ENCODE measurements around the gene TRPT1. TPM values are rescaled to one million over a fixed set of nuclear protein-coding genes. Genes with fewer than 3 reads are reported as not detected.

TRPT1 gene
- total RNA-seq, 1 donor from 2014 or later, result 39.0 TPM

- no peak overlapping the region for H3K4me3 Mint-ChIP-seq (ENCODE audit: unreplicated experiment)
- no peak for DNase-seq
- TF ChIP-seq, protein P1, sequence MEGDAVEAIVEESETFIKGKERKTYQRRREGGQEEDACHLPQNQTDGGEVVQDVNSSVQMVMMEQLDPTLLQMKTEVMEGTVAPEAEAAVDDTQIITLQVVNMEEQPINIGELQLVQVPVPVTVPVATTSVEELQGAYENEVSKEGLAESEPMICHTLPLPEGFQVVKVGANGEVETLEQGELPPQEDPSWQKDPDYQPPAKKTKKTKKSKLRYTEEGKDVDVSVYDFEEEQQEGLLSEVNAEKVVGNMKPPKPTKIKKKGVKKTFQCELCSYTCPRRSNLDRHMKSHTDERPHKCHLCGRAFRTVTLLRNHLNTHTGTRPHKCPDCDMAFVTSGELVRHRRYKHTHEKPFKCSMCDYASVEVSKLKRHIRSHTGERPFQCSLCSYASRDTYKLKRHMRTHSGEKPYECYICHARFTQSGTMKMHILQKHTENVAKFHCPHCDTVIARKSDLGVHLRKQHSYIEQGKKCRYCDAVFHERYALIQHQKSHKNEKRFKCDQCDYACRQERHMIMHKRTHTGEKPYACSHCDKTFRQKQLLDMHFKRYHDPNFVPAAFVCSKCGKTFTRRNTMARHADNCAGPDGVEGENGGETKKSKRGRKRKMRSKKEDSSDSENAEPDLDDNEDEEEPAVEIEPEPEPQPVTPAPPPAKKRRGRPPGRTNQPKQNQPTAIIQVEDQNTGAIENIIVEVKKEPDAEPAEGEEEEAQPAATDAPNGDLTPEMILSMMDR (IDR thresholded peaks at IDR 0.05; ENCODE audit: partially characterized antibody, unreplicated experiment), result no peak
- no peak overlapping the region for H3K27ac Mint-ChIP-seq (ENCODE audit: unreplicated experiment)
- no peaks in the 10 kb centered on the region for H3K36me3 Mint-ChIP-seq (ENCODE audit: unreplicated experiment)
- peaks cover 10% of the 10 kb centered on the region for H3K9me3 Mint-ChIP-seq (ENCODE audit: unreplicated experiment)
- peaks cover 22% of the 10 kb centered on the region for H3K4me1 Mint-ChIP-seq (ENCODE audit: low read depth, unreplicated experiment)
- peaks cover 1% of the 10 kb centered on the region for H3K27me3 Mint-ChIP-seq (ENCODE audit: unreplicated experiment)
Measured at GRCh38 chr11:64178951-64179639, 46.9 kb downstream of the TRPT1 start.

DNA sequence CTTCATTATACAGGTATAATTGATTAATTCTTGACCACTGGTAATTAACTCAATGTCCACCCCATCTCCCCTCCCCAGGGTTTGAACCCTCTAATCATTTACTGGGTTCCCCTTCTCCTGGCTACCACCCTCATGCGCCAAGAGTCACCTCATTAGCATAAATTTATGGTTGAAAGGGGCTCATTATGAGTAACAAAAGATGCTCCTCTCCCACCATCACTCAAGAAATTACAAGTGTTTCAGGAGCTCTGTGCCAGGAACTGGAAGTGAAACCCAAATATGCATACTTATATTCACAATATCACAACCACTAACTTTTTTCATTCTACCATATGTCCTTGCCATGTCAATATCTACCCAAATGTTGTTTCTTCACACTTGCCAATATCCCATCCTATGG lies 47.8 kb downstream of the TRPT1 start:
- Mint-ChIP-seq H3K27me3 (ENCODE audit: unreplicated experiment) (peaks cover 1% of the 10 kb centered on the region), H3K36me3 (ENCODE audit: unreplicated experiment) (no peaks in the 10 kb centered on the region), H3K27ac (ENCODE audit: unreplicated experiment) (no peak overlapping the region), H3K4me3 (ENCODE audit: unreplicated experiment) (no peak overlapping the region), H3K9me3 (ENCODE audit: unreplicated experiment) (peaks cover 10% of the 10 kb centered on the region), H3K4me1 (ENCODE audit: low read depth, unreplicated experiment) (peaks cover 16% of the 10 kb centered on the region)
- TF ChIP-seq, protein P1 (IDR thresholded peaks at IDR 0.05; ENCODE audit: partially characterized antibody, unreplicated experiment), result no peak
- no peak for DNase-seq

GRCh38 chr11:64176751-64177150 lies 49.2 kb downstream of the TRPT1 start:
- TF ChIP-seq, protein P1 (IDR thresholded peaks at IDR 0.05; ENCODE audit: partially characterized antibody, unreplicated experiment), result no peak
- Mint-ChIP-seq H3K4me3 (ENCODE audit: unreplicated experiment) (no peak overlapping the region), H3K27ac (ENCODE audit: unreplicated experiment) (no peak overlapping the region), H3K36me3 (ENCODE audit: unreplicated experiment) (no peaks in the 10 kb centered on the region), H3K27me3 (ENCODE audit: unreplicated experiment) (no peaks in the 10 kb centered on the region), H3K4me1 (ENCODE audit: low read depth, unreplicated experiment) (peaks cover 13% of the 10 kb centered on the region), H3K9me3 (ENCODE audit: unreplicated experiment) (peaks cover 10% of the 10 kb centered on the region)
- DNase-seq, result no peak

Other genes starting within 250 kb of the TRPT1 start
- 126 TPM for gene OTUB1, start 239.7 kb downstream of the TRPT1 start, total RNA-seq (ENCODE audit: unreplicated experiment)
- gene FLRT1, start 190.3 kb downstream of the TRPT1 start, total RNA-seq (ENCODE audit: unreplicated experiment), result 3.7 TPM
- gene MACROD1, start 60.1 kb downstream of the TRPT1 start, total RNA-seq (ENCODE audit: unreplicated experiment), result 12.7 TPM
- 160 TPM for gene STIP1, start 40.0 kb downstream of the TRPT1 start, total RNA-seq (ENCODE audit: unreplicated experiment)
- gene FERMT3, start 19.5 kb downstream of the TRPT1 start, total RNA-seq (ENCODE audit: unreplicated experiment), result 2.0 TPM
- gene NUDT22, start 88 bp upstream of the TRPT1 start, total RNA-seq (ENCODE audit: unreplicated experiment), result 37.0 TPM
- 30.5 TPM for gene DNAJC4, start 4.4 kb upstream of the TRPT1 start, total RNA-seq (ENCODE audit: unreplicated experiment)
- gene VEGFB, start 8.4 kb upstream of the TRPT1 start, total RNA-seq (ENCODE audit: unreplicated experiment), result 12.3 TPM
- 31.4 TPM for gene FKBP2, start 14.9 kb upstream of the TRPT1 start, total RNA-seq (ENCODE audit: unreplicated experiment)
- gene PPP1R14B, start 20.8 kb upstream of the TRPT1 start, total RNA-seq (ENCODE audit: unreplicated experiment), result 348 TPM
- 36.2 TPM for gene PLCB3, start 25.3 kb upstream of the TRPT1 start, total RNA-seq (ENCODE audit: unreplicated experiment)
- 47.0 TPM for gene BAD, start 58.5 kb upstream of the TRPT1 start, total RNA-seq (ENCODE audit: unreplicated experiment)
- gene GPR137, start 59.7 kb upstream of the TRPT1 start, total RNA-seq (ENCODE audit: unreplicated experiment), result 52.5 TPM
- gene KCNK4, start 65.1 kb upstream of the TRPT1 start, total RNA-seq (ENCODE audit: unreplicated experiment), result 0.47 TPM
- gene CATSPERZ, start 74.2 kb upstream of the TRPT1 start, total RNA-seq (ENCODE audit: unreplicated experiment), result not detected
- gene ESRRA, start 79.3 kb upstream of the TRPT1 start, total RNA-seq (ENCODE audit: unreplicated experiment), result 69.9 TPM
- 93.1 TPM for gene TRMT112, start 91.4 kb upstream of the TRPT1 start, total RNA-seq (ENCODE audit: unreplicated experiment)
- gene PRDX5, start 91.9 kb upstream of the TRPT1 start, total RNA-seq (ENCODE audit: unreplicated experiment), result 418 TPM
- gene CCDC88B, start 114.0 kb upstream of the TRPT1 start, total RNA-seq (ENCODE audit: unreplicated experiment), result 83.6 TPM
- gene RPS6KA4, start 133.0 kb upstream of the TRPT1 start, total RNA-seq (ENCODE audit: unreplicated experiment), result 3.2 TPM

All from glutamatergic neuron (in vitro differentiated cells).